Measurements from ENCODE around the gene THSD7B.
"Not testable (repeated sequence)": the region's sequence is repeated elsewhere in the genome, so short reads cannot be mapped to it uniquely, and the experiment has no call there.

The THSD7B gene, protein sequence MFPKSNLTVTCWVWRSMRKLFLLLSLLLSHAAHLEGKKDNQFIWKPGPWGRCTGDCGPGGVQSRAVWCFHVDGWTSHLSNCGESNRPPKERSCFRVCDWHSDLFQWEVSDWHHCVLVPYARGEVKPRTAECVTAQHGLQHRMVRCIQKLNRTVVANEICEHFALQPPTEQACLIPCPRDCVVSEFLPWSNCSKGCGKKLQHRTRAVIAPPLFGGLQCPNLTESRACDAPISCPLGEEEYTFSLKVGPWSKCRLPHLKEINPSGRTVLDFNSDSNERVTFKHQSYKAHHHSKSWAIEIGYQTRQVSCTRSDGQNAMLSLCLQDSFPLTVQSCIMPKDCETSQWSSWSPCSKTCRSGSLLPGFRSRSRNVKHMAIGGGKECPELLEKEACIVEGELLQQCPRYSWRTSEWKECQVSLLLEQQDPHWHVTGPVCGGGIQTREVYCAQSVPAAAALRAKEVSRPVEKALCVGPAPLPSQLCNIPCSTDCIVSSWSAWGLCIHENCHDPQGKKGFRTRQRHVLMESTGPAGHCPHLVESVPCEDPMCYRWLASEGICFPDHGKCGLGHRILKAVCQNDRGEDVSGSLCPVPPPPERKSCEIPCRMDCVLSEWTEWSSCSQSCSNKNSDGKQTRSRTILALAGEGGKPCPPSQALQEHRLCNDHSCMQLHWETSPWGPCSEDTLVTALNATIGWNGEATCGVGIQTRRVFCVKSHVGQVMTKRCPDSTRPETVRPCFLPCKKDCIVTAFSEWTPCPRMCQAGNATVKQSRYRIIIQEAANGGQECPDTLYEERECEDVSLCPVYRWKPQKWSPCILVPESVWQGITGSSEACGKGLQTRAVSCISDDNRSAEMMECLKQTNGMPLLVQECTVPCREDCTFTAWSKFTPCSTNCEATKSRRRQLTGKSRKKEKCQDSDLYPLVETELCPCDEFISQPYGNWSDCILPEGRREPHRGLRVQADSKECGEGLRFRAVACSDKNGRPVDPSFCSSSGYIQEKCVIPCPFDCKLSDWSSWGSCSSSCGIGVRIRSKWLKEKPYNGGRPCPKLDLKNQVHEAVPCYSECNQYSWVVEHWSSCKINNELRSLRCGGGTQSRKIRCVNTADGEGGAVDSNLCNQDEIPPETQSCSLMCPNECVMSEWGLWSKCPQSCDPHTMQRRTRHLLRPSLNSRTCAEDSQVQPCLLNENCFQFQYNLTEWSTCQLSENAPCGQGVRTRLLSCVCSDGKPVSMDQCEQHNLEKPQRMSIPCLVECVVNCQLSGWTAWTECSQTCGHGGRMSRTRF (N-terminal part only)

DNA sequence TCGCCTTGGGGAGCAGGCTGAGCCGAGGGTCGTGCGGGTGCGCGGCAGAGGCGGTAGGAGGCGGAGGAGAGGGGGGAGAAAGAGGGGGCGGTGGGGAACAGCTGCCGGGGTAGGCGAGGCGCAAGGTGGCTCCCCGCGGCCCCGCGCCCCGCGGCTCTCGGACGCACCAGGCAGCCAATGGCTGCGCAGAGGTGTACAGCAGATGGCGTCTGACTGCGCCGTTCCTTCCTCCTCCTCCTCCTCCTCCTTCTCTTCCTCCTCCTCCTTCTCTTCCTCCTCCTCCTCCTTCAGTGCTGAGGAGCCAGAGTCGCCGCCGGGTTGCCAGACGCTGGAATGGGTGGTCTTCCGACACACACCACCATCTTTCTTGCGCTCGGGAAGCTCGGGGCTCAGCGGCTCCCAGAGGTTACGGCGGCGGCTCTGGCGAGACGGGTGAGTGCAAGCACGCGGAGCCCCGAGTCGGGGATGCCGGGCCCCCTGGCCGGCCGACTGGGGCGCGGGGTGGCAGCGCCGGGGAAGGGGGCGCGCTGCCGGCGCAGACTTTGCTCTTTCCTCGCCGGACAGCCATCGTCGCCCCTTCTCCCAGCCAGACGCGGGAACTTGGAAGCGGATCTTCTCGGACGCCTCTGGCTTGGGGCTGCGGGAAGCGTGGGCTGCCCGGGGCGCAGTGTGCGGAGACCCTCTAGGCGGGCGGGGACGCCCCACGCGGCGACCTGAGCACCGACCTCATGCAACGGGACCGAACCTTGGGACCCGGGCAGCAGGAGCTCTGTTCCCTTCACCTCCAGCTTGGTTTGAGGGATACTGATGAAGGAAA lies at the start of gene THSD7B:
Gene THSD7B (plus strand): TSS at position 290 of the 817 bp plus-strand sequence. CDS start 116,634 bp downstream, outside the sequence.
- no peak for DNase-seq (ENCODE audit: low read depth)

DNA sequence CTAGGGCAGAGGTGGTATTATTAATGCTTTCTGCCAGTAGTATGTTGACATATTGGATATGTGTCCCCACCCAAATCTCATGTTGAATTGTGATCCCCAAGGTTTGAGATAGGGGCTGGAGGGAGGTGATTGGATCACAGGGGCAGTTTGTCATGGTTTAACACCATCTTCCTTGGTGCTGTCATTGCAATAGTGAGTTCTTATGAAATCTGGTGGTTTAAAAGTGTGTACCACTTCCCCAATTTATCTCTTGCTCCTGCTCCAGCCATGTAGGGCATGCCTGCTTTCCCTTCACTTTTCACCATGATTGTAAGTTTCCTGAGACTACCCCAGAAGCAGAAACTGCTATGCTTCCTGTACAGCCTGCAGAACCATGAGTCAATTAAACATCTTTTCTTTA lies 47.1 kb upstream of the THSD7B start:
- DNase-seq (ENCODE audit: low read depth), result no peak

DNA sequence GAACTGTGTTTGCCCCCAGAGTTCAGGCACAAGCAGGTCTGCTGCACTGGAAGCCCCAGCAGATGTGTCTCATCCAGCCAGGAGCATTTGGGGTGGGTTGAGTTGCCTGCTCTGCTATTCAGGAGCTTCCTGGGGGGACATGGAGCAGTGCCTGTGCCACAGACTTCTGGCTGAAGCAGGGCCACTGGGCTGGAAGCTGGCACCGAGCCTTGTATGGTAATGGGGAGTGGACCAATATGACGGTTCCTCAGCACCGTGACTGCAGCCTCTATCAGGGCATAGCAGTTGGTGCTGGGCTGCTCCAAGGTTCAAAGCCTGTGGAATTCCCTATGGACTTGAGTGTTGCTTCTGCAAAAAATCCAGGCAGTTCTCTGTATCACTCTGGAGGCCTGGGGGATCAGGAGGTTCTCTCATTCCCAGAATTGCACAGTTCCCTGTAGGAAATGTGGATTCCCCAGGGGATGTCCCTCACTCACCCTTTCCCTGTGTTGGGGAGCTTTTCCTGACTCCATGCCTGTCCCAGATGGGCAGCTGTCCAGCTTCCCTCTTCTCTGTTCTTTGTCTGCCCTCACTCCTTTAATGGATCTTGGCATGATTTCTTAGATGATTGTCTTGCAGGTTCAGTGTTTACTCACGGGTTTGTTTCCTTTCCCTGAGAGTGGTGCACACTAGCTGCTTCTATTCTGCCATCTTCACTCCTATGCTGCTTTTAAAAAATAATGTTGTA lies 37.2 kb upstream of the THSD7B start:
- DNase-seq (ENCODE audit: low read depth), result no peak

DNA sequence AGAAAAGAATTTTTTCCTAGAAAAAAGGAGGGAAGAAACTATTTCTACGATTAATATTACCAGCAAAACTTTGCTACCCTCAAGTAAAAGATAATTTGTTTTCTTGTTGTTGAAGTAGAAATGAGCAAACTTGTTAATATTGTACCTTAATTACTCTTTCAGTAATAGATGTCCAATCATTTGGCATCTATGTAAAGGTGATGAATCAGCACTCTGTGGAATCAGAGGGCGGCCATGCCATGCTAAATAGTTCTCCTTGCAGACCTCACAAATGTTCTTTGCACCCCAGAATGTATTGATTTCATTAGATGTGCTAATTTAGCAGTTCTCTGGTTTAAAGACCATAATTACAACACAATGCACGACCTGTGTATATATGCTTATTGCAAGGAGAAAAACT lies 29.1 kb upstream of the THSD7B start:
- DNase-seq (ENCODE audit: low read depth), result no peak

DNA sequence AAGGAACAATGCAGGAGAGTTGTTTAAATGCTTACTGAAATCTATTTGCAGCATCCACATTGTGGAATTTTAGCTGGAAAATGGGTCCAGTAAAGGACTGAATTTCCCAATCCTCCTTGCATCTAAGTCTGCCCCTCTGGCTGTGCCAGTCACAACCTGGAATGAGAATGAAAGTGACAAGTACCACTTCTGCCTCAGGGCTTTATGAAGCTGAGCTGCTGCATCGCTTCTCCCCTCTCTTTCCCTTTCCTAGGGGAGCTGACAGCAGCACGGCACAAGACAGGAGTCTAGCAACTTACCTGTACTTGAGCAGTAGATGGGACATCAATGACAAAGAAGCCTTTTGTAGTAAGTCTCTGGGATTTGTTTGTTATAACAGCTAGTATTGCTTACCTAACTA lies 27.3 kb upstream of the THSD7B start:
- no peak for DNase-seq (ENCODE audit: low read depth)

DNA sequence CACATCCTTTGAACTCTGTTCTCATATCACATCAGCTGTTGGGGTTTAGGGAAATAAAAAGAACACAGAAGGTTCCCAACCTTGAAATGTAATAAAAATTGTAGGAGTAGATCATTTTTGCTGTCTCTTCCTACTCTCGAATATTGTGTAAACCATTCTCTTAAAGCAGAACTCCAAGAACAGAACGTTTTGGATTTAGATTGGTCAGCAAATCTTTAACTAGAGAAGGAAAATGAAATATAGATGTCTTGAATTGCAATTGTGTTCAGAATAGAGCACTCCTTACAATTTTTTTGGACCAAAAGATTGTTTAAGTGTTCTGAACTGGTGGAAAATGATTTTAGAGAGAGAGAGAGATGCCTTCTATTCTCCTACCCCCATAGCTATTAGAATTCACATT lies 23.9 kb upstream of the THSD7B start:
- no peak for DNase-seq (ENCODE audit: low read depth)

DNA sequence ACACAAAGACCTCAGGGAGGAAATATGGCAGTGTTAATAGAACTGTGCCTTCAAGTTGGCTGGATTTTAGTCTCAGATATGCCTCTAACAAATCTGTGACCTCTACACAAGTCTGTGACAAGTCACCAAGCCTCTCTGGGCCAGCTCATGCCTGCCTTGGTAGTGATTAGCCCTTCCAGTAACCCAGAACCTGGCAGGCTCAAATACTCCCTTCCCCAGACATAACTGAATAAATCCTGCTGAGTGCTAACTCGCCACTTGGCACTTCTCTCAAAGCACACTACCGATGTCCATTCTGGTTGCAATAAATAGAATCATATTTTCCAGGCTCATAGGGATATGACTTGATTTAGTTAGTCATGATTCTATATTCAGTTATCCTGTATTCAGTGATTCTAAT lies 15.3 kb upstream of the THSD7B start:
- DNase-seq (ENCODE audit: low read depth), result no peak

DNA sequence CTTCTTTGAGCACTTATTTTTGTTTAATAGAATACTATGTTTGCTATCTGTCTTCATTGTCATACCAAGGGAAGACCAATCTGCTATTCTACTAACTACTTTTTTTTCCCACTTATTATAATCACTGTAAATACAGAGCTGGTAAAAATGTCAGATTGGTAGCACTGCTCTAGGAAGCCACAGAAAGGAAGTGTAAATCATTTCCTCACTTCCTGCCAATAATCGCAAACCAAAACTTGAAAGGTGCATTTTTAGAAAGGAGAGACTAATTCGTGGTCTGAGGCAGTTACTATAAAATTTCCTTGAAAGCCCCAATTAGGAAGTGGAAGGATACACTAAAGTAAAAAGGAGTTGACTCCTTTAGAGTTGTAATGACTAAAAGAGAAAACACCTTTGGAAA lies 13.9 kb upstream of the THSD7B start:
- no peak for DNase-seq (ENCODE audit: low read depth)

DNA sequence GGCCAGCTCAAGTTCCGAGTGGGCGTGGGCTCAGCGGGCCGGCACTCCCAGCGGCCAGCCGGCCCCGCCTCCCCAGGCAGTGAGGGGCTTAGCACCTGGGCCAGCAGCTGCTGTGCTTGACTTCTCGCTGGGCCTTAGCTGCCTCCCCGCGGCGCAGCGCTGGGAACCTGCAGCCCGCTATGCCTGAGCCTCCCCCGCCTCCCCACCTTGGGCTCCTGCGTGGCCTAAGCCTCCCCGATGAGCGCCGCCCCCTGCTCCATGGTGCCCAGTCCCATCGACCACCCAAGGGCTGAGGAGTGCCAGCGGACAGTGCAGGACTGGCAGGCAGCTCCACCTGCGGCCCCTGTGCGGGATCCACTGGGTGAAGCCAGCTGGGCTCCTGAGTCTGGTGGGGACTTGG lies 6.8 kb upstream of the THSD7B start:
- not testable (repeated sequence) for DNase-seq (ENCODE audit: low read depth)

DNA sequence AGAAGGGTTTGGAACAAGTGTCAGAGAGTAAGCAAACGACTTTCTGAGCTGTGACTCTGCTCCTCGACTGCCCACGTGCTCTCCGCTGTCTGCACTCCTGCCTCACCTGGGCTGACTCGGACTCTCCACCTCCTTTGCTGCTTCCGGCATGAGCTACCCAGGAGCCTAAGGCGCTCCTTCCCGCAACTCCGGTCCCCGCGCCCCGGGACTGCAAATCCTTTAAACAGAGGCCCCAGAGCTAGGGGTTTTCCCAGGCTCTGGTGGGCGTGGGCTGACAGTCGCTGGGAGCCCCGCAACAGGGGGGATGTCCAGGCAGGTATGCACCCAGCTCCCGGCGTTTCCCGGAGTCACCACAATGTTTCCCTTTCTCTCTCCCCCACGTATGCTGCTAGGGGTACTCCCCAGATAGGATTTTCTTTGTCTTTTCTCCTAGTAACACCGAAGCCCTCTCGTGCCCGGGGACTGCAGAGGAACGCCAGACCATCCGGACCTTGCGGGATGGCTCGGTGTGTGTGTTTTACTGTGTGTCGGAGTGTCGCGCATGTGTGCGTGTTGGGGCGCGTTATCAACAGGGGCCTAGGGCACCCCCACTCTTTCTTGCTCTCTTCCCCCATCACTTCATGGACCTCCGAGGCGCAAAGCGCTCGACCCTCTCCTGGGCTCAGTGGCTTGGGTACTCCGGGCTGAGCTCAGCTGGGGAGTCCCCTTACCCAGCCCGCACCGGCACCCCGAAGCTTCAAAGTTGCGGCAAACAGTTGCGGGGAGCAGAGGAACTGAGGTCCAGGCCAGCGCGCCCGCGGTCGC lies 691 bp upstream of the THSD7B start:
- no peak for DNase-seq (ENCODE audit: low read depth)

DNA sequence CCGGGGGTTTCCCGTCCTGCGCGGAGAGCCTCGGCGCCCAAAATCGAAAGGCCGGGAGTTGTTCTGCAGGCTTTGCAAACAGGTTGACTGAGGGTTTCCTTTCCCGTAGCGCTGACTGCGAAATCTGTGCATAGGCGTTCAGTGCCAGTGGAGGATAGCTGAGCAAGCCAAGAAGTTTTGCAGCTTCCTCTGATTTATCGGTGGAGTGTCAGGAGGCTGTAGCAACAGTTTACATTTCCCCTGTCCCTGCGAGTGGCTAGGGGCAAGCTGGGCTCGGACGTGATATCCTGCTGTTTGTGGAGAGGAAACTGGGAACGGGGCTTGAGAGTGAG lies 694 bp downstream of the THSD7B start:
- no peak for DNase-seq (ENCODE audit: low read depth)

DNA sequence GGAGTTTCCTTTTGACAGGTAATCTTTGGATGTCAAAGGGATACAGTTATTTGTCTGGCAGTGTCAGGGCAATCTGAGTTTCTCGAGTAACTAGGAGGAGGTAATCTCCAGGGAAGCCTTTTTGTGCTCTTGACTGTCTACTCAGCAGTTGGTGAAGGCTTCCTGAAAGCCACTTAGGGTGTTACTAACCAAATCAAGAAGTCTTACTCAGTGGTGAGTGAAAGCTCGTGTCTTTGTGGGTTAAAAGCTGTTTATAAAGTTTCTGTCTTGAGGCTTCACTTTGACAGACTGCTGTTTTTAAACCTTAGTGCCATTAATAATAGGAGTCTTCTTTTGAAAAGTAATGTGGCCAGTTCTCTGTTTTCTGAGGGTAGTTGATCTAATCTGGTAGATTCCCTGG lies 1.7 kb downstream of the THSD7B start:
- DNase-seq (ENCODE audit: low read depth), result no peak

DNA sequence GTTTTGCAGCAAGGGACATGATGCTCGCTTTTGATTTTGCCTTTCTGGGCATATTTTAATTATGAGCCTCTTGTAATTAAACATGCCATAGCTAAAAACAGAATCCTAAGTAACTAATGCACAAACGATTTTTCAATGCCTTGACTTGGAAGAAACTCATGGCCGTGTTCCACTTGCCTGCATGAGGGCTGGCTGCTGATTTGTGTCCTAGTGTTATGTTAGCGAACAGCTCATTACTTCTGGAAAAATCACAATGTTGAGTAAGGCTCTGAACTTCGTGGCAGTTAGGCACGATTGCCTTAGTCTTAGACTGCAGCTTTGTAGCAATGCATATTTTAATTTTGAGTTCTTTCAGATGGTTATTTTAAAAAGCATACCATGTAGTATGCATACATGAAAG lies 4.5 kb downstream of the THSD7B start:
- no peak for DNase-seq (ENCODE audit: low read depth)

DNA sequence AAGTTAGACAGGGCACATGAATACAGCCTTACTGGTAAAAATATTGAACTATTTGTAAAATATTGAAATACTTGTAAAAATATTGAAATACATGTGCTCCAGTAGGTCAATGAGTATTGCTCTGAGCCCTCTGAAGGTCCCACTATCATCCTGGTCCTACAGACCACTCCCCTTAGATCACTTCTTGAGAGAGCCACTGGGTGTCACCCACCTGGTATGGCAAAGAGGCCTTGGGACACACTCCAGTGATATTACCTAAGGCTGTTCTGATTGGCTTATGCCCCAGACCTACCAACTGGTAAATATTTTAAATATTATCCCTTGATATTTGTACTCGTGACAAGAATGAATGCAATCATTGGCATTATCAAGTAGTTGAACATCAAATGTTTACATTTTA lies 5.0 kb downstream of the THSD7B start:
- DNase-seq (ENCODE audit: low read depth), result no peak

DNA sequence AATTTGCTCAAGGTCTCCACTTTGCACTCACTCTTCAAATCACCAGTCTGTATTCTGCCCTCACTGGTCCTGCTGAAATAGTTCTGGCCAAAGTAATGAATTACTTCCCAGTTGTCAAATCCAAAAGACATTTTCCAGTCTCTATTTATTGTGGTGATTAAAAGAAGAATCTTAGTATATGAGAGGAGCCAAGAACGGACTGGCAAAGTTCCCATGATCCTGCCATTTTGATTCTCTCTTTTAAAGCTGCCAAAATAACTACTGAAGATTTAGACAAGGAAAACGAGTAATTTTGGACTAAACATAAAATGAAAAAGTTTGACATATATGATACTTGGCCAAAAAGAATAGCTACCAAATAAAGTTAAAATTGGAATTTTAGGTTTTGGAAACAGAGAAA lies 12.0 kb downstream of the THSD7B start:
- no peak for DNase-seq (ENCODE audit: low read depth)

DNA sequence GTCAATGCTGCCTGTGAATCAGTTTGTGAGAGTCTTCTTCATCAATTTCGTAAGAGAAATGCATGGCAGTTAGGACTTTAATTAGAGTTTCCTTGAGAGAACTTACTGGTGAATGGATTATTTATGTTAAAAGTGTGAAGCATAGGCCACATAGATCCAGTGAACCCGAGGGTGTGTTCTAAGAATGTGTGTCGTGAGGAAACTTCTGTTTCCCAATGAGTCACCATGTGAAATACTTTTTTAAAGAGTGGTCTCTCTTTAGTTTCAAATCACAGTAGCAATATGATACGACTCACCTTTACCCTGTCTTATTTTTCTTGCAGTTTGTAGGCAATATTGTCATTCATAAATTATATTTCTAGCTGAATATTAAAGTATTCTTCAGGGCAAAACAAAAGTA lies 18.5 kb downstream of the THSD7B start:
- no peak for DNase-seq (ENCODE audit: low read depth)

DNA sequence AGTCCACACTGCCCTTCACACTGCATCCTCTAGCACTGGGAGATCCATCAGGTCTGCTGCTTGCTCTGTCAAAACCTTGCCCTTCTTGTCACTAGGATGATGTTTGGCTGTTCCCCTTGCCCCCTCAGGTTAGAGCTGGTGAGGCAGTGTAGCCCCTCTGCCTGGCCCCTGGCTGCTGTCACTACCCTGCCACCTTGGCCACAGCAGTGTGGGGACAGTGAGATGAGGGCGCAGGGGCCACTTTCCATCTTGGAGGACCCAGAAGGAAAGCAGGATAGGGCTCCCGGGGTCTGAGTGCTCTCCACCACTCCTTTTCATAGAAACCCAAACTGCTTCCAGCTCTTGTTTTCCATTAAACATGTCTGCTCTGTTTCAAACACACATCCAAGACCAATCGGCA lies 19.9 kb downstream of the THSD7B start:
- no peak for DNase-seq (ENCODE audit: low read depth)

DNA sequence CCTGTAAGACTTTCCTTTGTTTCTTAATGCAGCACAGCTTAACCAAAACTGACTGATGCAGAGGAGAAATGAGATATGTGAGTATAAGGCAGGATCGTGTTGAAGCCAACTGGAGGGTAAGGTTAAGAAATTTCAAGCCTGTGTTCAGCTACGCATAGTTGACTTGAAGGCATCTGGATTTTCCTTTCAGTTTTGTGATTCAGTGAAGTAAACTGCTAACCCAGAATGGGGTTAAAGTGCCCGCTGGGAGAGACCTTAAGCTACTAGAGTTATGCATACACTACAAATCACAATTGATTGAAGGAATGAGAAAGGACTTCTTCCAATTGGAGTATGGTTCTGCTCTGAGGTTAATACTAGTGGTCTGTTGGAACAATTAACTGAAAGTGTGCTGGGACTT lies 22.6 kb downstream of the THSD7B start:
- DNase-seq (ENCODE audit: low read depth), result no peak

DNA sequence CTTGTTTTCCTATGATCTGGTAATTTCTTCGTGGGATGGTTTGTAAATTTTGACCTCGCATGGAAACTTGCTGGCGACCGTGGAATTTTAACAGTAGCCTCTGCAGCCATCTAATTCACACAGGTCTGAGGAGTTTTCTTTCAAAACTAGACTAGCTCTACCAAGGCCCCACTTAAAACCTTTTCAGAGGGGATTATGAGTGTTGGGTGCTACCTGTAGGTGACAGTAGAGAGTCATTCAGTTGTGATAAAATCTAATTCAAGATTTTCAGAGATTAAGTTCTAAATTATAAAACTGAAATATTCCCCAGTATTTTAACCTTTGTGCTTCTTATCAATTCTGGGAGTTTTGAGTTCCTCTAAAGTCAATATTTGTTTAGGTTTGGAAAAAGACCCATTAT lies 31.0 kb downstream of the THSD7B start:
- no peak for DNase-seq (ENCODE audit: low read depth)

DNA sequence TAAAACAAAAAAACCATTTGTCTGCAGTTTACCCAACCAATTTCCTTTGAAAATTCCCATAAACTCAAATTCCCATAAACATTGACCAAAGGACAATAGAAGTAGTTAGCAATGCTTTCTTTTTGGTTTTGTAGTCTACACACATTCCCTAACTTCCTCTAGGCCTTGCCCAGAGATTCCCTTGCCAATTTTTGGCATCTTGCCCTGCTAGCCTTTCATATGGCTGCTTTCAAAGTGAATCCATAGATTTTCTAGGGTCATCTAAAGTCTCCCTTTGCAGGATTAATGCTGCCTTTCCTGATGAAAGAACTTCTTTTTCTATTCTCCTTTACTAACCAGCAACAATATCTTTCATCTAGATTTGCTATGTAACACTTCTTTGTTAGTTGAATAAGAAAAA lies 33.4 kb downstream of the THSD7B start:
- no peak for DNase-seq (ENCODE audit: low read depth)

Measured in HS-5 (cell line).